GM15510 (cell line): ENCODE results near the gene DOK6.

Source experiments
- POLR2A ChIP-seq: IDR thresholded peaks from 3 replicates; pipeline ENCODE4 v1.6.1; 2011; ENCODE audit warnings: borderline replicate concordance; ENCODE audit not compliant: insufficient read length; ENCODE audit errors: extremely low read depth

The DOK6 gene

DNA sequence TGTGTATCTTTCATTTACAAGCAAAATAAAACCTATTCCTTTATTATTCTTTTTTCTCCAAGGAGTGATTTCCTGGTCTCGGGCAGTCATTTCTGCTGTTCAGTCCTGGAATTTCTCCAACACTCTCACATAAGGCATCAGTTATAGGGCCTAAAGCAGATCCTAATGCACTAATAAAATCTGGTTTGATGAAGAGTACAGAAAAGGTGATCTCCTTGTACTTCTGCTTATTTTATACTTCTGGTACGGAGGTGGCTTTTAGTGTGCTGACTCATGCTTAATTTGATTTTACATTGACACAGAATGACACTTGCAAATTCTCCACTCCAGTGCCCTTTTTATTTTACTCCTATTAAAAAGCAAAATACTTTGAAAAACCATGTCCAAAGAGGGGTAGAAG is 157.4 kb downstream of the DOK6 start:
- TF ChIP-seq POLR2A = no peak

DNA sequence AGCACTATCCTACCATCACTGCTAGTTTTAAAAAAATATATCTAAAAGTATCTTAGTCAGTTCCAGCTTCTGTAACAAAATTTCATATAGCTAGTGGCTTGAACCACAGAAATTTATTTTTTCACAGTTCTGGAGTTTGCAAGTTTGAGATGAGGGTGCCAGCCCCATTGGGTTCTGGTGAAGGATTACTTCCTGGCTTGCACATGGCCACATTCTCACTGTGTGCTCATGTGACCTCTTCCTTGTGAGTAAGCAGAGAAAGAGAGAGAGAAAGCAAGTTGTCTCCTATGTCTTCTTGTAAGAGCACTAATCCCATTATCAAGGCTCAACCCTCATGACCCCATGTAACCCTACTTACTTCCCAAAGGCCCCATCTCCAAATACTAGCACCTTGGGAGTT is 158.9 kb downstream of the DOK6 start:
- no peak for TF ChIP-seq POLR2A

DNA sequence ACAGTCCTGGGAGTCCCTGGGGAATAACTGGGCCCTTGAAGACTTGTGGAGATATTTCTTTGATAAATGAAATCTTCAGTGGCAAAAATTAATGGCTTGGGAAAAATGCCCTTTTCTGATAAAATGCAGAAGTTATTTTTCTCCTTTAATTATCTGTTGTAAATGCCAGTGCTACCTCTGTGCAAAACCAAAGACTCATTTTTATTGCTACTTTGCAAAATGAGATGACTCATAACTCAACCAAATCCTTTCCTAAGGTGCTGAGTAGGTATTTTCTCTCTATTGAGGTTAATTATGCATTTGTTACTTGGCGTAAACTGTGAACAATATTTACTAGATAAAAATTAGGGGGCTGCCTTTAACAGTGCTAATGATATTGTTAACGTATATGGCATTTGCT is 163.9 kb downstream of the DOK6 start:
- no peak for TF ChIP-seq POLR2A

DNA sequence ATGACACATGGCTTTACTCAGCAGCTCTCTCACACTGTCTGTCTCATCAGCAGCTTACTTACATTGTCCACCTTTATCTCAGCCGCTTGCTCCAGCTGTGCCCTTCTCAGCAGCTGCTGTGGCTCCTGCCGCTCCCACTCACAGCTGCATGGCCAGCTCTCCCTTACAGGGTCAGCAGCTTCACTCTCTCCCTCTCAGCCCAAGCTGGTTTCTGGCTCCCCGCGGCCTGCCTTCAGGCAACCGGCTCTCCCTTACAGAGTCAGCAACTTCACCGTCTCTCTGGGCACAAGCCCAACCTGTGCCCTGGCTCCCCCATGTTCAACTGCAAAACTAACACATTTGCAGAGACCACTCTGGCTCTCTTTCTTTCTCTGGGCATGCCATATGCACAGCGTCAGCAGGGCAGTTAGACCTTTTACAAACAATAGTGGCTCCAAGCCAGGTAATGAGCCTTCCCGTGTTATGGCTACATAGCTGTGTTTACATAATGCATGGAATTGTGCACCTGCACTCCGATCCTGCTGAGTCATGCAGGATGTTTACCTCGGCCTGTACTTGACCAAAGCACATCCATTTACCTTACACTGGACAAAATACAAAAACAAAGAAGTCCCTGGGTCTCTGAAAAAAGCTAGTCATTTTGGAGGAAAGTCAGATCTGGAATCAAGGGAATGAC is 167.3 kb downstream of the DOK6 start:
- no peak for TF ChIP-seq POLR2A

DNA sequence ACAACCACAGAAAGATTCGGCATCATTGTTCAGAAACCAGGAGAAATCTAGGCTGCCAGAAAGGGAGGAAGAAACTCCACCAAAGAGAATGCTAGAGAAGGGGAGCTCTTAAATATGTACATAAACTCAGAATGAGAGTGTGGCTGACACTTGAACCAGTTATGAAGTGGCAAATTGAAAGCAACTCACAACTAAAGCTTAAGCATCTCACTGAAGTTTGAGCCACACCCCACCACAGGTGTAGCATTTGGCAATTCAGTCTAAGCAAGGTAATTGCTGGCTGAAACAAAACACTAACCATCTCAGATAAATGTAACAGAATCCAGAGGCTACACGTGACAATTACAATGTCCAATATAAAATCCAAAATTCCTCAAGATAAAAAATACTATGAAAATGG is 168.4 kb downstream of the DOK6 start:
- TF ChIP-seq POLR2A = no peak

DNA sequence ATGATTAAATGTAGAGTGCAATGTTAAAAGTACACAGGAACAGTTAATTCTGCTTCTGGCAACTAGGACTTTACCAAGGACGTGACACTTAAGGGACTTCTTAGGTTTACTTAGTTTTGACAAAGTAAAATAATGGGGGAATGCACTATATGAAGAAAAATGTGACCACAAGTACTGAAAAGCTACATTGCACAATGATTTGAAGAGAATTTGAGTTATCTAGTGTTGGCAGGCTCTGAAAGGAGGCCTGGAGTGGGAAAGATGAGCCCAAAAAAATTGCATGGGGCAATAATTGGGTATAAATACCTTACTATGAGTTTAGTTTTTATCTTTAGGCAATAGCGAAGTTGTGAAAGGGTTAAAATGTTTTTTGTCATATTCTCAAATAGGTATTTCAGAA is 173.7 kb downstream of the DOK6 start:
- no peak for TF ChIP-seq POLR2A

DNA sequence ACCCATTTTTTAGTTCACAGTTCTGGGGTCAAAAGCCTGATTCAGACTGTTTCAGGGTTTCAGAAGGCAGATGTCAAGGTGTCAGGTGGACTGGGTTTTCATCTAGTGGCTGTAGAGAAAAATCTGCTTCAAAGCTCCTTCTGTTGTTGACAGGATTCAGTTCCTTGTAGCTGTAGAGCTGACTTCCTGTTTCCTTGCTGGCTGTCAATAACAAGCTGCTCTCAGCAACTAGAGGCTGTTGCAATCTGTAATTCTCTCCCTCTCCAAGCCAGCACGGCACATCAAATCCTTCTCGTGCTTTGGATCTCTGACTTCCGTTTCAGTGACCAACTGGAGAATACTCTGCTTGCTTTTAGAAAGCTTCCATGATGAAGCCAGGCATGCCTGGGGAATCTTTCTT is 179.4 kb downstream of the DOK6 start:
- no peak for TF ChIP-seq POLR2A

DNA sequence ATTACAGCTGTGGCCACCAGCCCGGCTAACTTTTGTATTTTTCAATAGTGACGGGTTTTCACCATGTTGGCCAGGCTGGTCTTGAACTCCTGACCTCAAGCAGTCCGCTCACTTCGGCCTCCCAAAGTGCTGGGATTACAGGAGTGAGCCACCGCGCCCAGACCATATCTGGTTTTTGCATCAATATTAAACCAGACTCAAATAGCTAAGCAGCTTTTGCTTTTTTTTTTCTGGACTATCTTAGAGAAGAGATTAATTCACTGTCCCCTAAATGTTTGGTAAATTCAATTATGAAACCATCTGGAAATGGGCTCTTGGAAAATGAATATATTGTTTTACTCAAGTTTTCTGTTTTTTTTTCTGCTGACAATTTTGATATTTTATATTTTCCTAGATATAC is 183.7 kb downstream of the DOK6 start:
- TF ChIP-seq POLR2A = no peak

DNA sequence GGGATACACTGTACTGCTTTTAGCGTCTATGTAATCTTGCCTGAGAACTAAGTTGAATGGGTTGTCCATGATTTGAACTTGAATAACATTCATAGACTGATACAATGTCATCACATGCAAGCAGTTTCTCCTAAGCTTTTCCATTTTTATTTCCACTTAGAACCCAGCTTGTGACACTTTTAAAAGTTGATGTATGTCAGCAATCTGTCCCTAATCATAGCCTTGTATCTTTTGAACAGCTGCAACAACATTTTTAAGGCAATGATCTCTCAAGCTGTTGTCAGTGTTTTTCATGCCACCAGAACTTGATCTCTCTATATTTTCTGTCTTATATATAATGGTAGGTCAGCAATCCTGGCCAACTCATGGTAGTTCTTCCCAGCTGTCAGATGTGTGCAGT is 185.0 kb downstream of the DOK6 start:
- TF ChIP-seq POLR2A = no peak

DNA sequence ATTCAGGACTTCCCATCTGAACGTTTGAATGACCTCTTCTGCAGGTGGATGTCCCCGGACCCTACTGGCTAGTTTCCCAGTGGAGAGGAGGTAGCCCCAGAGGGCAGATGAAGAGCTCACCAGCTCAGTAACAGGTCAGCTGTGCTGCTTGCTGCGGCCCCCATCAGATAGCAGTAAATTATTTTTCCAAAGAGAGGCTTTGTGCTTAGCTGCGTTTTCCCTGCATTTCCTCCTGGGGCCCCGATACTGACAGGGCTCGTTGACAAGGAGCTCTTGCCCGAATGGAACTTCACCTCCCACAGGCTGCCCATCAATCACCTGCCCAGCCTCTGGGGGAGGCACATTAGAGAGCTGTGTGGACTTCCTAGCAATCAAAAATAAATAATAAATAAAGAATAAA is 185.8 kb downstream of the DOK6 start:
- no peak for TF ChIP-seq POLR2A

DNA sequence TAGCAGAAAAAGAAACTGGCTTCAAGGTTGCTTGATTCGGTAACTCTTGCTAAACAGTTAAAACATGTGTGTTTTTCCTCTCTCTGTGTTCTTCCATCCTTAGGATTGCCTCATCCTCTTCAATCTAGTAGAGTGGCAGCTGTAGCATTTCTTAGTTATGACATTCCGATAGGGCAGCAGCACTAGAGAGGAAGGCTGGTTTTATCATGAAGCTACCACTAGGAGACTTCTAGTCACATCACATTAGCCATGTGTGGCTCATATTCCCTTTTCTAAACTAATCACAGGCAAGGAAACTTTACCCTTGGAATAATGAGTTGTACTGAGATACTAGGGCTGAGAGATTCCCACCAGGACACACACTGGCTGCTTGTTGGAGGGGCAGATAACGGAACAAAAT is 187.6 kb downstream of the DOK6 start:
- no peak for TF ChIP-seq POLR2A

DNA sequence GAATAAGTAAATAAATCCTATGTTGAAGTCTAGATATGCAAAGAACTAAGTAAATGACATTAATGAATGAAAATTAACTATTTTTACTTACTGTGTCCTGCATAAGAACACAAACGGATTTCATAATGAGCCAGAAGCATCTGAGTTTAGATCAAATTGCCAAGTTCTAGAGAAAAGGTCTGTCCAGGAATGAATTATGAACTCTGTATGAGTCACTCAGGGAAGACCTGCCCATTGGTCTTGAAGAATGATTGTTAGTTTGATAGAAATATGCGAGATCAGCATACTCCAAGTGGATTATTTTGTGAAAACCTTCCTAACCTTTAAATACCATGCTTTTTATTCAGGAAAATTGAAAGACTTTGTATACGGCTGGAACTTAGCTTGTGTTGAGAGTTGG is 189.5 kb downstream of the DOK6 start:
- TF ChIP-seq POLR2A = no peak

DNA sequence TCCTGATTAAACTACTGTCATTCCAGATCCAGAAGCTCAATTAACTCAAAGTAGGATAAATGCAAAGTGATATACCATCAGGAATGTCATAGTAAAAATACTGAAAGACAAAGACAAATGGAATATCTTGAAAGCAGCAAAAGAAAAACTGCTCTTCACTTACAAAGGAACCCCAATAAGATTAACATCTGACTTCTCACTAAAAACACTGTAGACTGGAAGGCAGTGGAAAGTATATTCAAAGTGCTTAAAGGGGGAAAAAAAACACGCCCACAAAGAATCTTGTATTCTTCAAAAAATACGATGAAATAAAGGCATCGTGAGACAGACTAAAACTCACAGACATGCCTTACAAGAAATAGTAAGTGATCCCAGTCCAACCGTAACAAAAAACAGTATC is 195.7 kb downstream of the DOK6 start:
- TF ChIP-seq POLR2A = no peak

DNA sequence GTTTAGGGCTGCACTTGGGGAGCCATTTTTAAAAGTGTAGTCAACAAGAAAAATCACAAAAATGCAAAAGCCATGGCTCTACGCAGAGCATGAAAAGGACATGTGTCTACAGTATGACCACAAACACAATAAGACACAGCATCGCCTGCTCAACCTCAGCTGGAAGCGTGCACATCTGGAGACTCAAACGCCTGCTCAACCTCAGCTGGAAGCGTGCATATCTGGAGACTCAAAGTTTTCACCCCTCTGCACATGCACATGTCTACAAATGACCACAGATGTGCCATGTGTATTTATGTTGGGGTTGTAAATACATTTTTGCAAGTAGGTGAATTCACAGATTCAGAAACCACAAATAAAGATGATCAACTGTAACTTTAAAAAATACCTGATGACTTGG is 196.9 kb downstream of the DOK6 start:
- no peak for TF ChIP-seq POLR2A

DNA sequence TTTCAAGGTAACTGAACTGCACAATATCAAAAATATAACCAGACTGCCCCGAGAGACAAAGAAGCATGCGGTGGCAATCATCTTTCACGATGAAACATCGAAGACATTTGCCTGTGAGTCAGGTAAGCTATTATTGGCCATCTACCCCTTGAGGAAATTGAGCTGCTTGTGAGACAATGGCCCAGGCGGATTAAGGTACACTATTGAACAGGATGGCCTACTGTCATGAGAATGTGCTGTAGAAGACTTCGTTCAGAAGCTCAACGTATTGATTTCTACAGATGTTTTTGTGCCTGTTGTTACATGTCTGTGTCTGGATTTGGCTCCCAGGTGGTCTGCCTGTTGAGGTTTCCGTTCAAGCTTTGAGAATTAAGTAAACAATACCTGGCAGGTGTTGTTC is 198.7 kb downstream of the DOK6 start:
- TF ChIP-seq POLR2A = no peak

DNA sequence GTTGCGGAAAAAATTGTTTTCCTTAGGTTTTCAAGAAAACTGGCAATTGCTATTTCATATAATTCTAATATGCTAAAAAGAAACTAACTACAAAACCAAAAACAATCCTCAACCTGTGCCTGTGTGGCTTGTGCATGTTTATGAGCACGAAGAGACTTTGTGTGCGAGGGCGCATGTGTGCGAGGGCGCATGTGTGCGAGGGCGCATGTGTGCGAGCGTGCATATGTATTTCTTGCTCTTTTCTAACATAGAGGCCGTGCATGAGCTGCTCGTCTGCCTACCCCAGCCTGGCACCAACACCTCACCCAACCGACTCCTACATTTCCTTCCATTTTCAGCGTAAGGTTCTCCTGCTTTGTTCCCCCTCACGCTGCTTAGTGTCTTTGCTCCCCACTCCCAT is 211.6 kb downstream of the DOK6 start:
- no peak for TF ChIP-seq POLR2A

DNA sequence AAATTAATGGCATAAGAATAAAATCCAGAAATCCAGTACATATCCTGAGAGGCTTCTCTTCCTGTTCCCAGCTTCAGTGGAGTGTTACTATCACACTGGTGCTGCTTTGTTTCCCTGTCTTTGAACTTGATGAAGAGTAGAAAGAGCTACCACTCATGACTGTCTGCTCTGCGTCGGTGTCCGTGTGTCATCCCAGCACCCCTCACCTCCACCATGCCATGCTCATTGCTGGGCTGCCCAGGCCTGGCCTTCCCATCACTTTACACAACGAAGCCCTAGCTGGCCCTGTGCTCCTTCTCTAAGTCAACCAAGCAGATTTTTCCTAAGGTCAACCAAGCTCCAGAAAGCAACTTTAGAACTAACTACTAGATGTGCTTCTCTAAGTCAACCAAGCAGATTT is 215.4 kb downstream of the DOK6 start:
- TF ChIP-seq POLR2A = no peak
